HAP-1 (cell line): ENCODE measurements around the gene KRT4.

Experiments used
- DNase-seq, 2 experiments: peaks; one replicate each; pipeline ENCODE4 v3.0.0-alpha.2; 2016 to 2020; ENCODE audit warnings: low spot score in 2 of 2
- H3K27me3 ChIP-seq: fragments of 250-450 bp; sonication (Bioruptor Pico); 2 replicates; pipeline ENCODE4 v1.5.1; 2020; ENCODE audit warnings: low read depth, mild to moderate bottlenecking, moderate library complexity
- H3K36me3 ChIP-seq: fragments of 250-450 bp; sonication (Bioruptor Pico); replicated peaks from 2 replicates; pipeline ENCODE4 v1.5.1; 2020; ENCODE audit warnings: mild to moderate bottlenecking
- H3K4me1 ChIP-seq: fragments of 250-450 bp; sonication (Bioruptor Pico); 2 replicates; pipeline ENCODE4 v1.5.1; 2020; ENCODE audit warnings: mild to moderate bottlenecking
- H3K4me3 ChIP-seq: fragments of 250-450 bp; sonication (Bioruptor Pico); 2 replicates; pipeline ENCODE4 v1.5.1; 2020; ENCODE audit warnings: mild to moderate bottlenecking, moderate library complexity
- H3K9me3 ChIP-seq: fragments of 250-450 bp; sonication (Bioruptor Pico); 2 replicates; pipeline ENCODE4 v1.5.1; 2020; ENCODE audit warnings: mild to moderate bottlenecking, moderate library complexity
- in situ Hi-C: fragments of 300-500 bp; cut with MboI; formaldehyde crosslinking; loops from 3 replicates; pipeline ENCODE4 v1.14.3; 2020; ENCODE audit warnings: low sequenced_read_pairs, inconsistent platforms, mixed read lengths

KRT4 gene

GRCh38 chr12:52832985-52833905 is 19.3 kb upstream of the KRT4 start:
- Histone ChIP-seq H3K36me3 (no peaks in the 10 kb centered on the region), H3K4me1 (no peaks in the 10 kb centered on the region), H3K27me3 (peaks cover 8% of the 10 kb centered on the region), H3K9me3 (no peaks in the 10 kb centered on the region), H3K4me3 (no peak overlapping the region)
- in situ Hi-C loops, result no loop called here
- no peak for DNase-seq

- H3K9me3 ChIP-seq, result no peaks in the 10 kb centered on the region
- no peaks in the 10 kb centered on the region for H3K36me3 ChIP-seq
- H3K4me1 ChIP-seq, result no peaks in the 10 kb centered on the region
- no peak for DNase-seq
- in situ Hi-C loops, result no loop called here
- H3K4me3 ChIP-seq, result no peak overlapping the region
- H3K27me3 ChIP-seq, result peaks cover 8% of the 10 kb centered on the region
These were observed 18.5 kb upstream of the KRT4 start for GRCh38 chr12:52832451-52832850.

- no peaks in the 10 kb centered on the region for H3K4me1 ChIP-seq
- in situ Hi-C loops, result no loop called here
These were observed 17.3 kb upstream of the KRT4 start for GRCh38 chr12:52831251-52831650.

GRCh38 chr12:52829986-52830770 is 16.3 kb upstream of the KRT4 start:
- no peak for DNase-seq
- H3K9me3 ChIP-seq, result no peaks in the 10 kb centered on the region
- no peaks in the 10 kb centered on the region for H3K4me1 ChIP-seq
- H3K36me3 ChIP-seq, result no peaks in the 10 kb centered on the region
- no peak overlapping the region for H3K4me3 ChIP-seq
- peaks cover 6% of the 10 kb centered on the region for H3K27me3 ChIP-seq
- in situ Hi-C loops, result no loop called here

More at GRCh38 chr12:52831251-52831650, 17.3 kb upstream of the KRT4 start:
- DNase-seq, result no peak
- Histone ChIP-seq H3K36me3 (no peaks in the 10 kb centered on the region), H3K4me3 (no peak overlapping the region), H3K9me3 (no peaks in the 10 kb centered on the region), H3K27me3 (peaks cover 6% of the 10 kb centered on the region)

- peaks cover 6% of the 10 kb centered on the region for H3K27me3 ChIP-seq
- no peak for DNase-seq
These were observed 14.7 kb upstream of the KRT4 start for GRCh38 chr12:52828591-52829021.

GRCh38 chr12:52828156-52828555 is 14.2 kb upstream of the KRT4 start:
- in situ Hi-C loops, result no loop called here
- H3K4me3 ChIP-seq, result no peak overlapping the region
- no peaks in the 10 kb centered on the region for H3K4me1 ChIP-seq
- no peaks in the 10 kb centered on the region for H3K9me3 ChIP-seq
- peaks cover 6% of the 10 kb centered on the region for H3K27me3 ChIP-seq
- no peak for DNase-seq
- H3K36me3 ChIP-seq, result no peaks in the 10 kb centered on the region

More at GRCh38 chr12:52828591-52829021, 14.7 kb upstream of the KRT4 start:
- no peak overlapping the region for H3K4me3 ChIP-seq
- no peaks in the 10 kb centered on the region for H3K36me3 ChIP-seq
- in situ Hi-C loops, result no loop called here
- H3K9me3 ChIP-seq, result no peaks in the 10 kb centered on the region
- no peaks in the 10 kb centered on the region for H3K4me1 ChIP-seq

DNA sequence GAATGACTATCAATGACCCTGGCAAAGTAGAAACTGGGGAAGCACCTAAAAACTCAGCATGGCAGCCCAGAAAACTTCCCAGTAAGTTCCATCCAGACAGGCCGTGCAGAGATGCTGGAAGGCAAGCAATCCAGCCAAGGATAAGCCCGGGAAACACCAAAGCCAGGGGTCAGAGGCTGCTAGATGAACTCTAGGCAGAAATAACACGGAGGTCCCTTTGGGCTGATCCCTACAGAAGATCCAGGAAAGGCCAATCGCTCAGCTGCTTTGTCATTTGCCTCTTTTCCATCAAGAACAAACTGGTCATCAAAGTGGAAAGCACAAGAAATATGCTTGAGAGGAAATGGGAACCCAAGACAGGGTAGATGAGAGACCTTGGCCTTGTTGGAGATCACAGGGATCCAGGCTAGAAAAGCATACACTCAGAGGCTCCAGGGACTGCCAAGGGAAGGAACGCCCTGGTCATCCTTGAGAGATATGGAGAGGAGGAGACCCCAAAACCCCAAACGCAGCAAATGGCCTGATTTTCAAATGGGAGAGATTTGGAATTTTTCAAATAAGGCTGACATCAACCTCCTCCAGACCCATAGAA is 13.7 kb upstream of the KRT4 start:
- H3K36me3 ChIP-seq, result no peaks in the 10 kb centered on the region
- in situ Hi-C loops, result no loop called here
- DNase-seq, result no peak
- no peaks in the 10 kb centered on the region for H3K4me1 ChIP-seq
- peaks cover 6% of the 10 kb centered on the region for H3K27me3 ChIP-seq
- no peak overlapping the region for H3K4me3 ChIP-seq
- no peaks in the 10 kb centered on the region for H3K9me3 ChIP-seq

- Histone ChIP-seq H3K27me3 (peaks cover 6% of the 10 kb centered on the region), H3K9me3 (no peaks in the 10 kb centered on the region), H3K4me1 (no peaks in the 10 kb centered on the region), H3K4me3 (no peak overlapping the region), H3K36me3 (no peaks in the 10 kb centered on the region)
- in situ Hi-C loops, result no loop called here
- DNase-seq, result no peak
These were observed 12.9 kb upstream of the KRT4 start for GRCh38 chr12:52826611-52827498.

DNA sequence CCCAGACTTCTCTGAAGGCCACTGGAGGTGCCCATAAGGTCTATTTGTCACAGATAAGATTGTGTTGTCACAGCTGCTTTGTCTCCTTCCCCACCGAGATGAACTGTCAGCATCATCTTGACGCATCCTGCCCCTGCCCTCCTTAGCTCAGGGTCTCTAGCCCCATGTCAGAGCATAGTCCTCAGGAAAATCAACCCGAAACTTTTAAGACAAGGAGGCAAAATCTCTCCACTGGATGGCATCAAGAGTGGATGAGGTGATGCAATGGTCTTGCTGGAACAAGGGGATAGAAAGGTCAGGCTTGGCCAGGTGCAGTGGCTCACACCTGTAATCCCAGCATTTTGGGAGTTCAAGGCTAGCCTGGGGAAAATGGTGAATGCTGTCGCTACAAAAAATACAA is 12.0 kb upstream of the KRT4 start:
- in situ Hi-C loops, result no loop called here
- Histone ChIP-seq H3K9me3 (no peaks in the 10 kb centered on the region), H3K4me1 (no peaks in the 10 kb centered on the region), H3K4me3 (no peak overlapping the region), H3K36me3 (no peaks in the 10 kb centered on the region), H3K27me3 (peaks cover 6% of the 10 kb centered on the region)
- no peak for DNase-seq

DNA sequence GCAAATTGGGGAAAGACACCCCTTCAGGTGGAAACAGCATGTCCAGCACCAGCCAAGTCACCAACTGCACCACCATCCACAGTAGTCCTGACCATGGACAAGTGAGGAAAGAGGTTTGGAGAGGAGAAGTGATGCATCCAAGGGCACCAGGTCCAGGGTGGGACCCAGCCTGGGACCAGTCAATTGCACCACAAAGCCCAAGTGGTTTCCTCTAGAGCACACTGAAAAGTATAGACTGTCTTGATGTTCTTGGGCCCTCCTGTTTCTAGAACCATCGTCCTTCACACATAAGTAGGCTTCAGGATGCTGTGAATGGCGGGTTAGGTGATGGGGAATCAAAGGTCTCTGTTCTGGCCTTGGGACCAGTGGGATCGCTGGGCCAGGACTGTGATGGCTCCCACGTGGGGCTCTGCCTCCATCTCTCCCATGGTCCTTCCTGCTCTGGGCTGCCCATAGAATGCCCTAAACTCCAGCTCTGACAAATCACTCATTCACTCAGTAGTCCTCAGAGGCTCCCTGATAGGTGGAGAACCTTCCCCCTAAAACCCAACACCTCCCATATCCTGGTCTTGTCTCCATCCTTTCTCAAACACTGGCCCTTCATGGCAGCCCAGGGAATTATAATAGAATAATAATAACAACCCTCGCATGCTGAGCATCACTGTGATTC is 11.0 kb upstream of the KRT4 start:
- no peak for DNase-seq
- in situ Hi-C loops, result no loop called here
- H3K36me3 ChIP-seq, result no peaks in the 10 kb centered on the region
- peaks cover 9% of the 10 kb centered on the region for H3K27me3 ChIP-seq
- H3K9me3 ChIP-seq, result no peaks in the 10 kb centered on the region
- no peak overlapping the region for H3K4me3 ChIP-seq
- no peaks in the 10 kb centered on the region for H3K4me1 ChIP-seq

DNA sequence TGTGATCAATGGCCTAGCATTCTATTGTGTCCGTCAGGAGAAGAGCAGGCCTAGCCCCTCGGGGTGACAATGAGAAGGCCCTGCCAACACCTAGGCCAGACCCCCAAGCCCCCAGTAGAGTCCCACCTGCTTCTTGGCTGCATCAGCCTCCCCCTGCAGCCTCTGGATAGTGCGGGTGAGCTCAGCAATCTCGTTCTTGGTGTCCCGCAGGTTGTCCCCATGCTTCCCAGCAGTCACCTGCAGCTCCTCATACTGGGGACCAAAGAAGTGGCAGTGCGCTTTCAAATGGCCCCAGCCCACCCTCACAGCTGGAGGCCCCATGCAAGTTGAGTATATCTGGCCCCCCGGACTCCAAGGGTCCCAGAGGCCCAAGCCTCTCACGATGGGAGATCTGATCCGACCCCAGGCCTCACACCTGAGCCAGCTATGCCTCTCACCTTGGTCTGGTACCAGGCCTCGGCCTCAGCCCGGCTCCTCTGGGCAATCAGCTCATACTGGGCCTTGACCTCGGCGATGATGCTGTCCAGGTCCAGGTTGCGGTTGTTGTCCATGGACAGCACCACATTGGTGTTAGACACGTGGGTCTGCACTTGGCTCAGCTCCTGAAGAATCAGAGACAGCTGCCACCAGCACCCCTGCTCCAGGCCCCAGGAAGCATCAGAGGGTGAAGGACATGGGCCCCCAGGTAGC is 10.0 kb upstream of the KRT4 start:
- Histone ChIP-seq H3K4me3 (no peak overlapping the region), H3K27me3 (peaks cover 9% of the 10 kb centered on the region), H3K4me1 (no peaks in the 10 kb centered on the region), H3K9me3 (no peaks in the 10 kb centered on the region; the same call in 1 of the 2 replicates), H3K36me3 (no peaks in the 10 kb centered on the region)
- DNase-seq, result no peak
- in situ Hi-C loops, result no loop called here

- Histone ChIP-seq H3K36me3 (no peaks in the 10 kb centered on the region), H3K4me1 (no peaks in the 10 kb centered on the region), H3K27me3 (peaks cover 3% of the 10 kb centered on the region; the same call in 1 of the 2 replicates), H3K9me3 (no peaks in the 10 kb centered on the region; the same call in 1 of the 2 replicates), H3K4me3 (no peak overlapping the region)
- DNase-seq, result no peak
- in situ Hi-C loops, result no loop called here
These were observed 9.0 kb upstream of the KRT4 start for GRCh38 chr12:52822771-52823510.
